Activated CD8-positive, alpha-beta memory T cell treated with anti-CD3 and anti-CD28 coated beads for 24 hours (primary cell): ENCODE results near the gene MS4A13.
"Not testable (repeated sequence)": the region's sequence is repeated elsewhere in the genome, so short reads cannot be mapped to it uniquely, and the experiment has no call there.

Source experiments
- DNase-seq: peaks from one replicate; pipeline ENCODE4 v3.0.0-alpha.2; 2020

The MS4A13 gene

GRCh38 chr11:60532383-60532782, 17.2 kb downstream of the MS4A13 start:
- DNase-seq = not testable (repeated sequence)

DNA sequence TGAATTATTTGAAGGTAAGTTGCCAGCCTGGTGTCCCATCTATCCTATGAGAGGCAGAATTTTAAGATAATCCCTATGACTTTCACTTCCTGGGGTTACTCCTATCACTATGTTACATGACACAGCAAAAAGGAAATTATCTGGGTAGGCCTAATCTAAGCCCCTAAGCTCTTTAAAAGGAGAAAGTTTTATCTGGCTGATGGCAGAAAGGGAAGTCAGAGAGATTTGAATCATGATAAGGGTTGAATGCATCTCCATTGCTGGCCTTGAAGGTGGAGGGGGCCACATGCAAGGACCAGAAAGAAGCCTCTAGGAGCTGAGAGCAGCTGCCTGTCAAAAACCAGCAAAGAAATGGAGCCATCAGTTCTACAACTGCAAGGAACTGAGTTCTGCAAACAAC, 23.4 kb downstream of the MS4A13 start:
- not testable (repeated sequence) for DNase-seq

DNA sequence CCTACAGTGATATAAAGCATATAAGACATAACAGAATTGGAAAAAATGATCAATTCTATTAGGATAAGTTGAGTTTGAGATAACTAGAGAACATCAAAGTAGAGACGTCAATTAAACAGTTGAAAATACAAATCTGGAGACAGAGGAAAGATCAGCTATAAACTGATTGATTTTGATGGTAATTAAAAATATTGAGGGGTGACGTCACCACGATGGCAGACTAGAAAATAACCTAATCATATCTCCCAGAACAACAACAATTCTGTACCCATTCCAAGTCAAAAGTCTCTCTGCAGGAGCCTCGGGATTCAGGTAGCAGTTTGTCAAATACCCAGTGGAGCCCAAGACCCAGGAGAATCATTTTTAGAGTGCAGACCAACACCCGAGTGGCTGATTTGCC, 28.9 kb downstream of the MS4A13 start:
- no peak for DNase-seq

- DNase-seq = no peak
Measured at GRCh38 chr11:60561254-60561653, 46.1 kb downstream of the MS4A13 start.

DNA sequence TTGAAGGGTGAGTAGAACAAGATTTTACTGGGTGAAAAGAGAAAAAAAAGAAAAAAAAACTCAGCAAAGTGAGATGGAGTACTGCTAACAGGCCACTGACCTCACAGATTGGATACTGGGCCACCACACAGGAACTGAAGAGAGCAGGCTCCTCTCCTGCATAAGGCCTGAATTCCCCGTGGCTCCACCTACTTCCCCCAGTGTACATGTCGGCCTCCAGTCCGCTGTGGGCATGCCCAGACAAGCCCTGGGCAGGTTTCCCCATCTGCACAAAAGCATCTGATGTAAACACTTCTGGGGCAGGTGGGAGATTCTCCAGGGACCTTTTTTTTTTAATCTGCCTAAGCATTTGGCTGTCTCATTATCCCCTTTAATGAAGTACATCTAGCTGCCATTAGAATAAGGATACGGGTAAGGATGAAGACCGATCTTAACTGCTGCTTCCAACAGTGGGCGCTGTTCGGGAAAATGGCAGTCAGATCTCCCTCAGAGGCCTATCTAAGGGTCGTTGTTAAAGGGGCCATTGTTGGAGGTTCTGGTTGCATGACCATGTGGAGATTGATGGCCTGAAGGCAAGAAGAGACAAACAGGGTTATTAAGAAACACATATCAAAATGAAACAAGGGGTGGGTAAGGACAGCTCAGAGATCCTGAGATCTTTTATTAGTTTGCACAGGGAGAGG, 48.5 kb downstream of the MS4A13 start:
- DNase-seq = no peak

DNA sequence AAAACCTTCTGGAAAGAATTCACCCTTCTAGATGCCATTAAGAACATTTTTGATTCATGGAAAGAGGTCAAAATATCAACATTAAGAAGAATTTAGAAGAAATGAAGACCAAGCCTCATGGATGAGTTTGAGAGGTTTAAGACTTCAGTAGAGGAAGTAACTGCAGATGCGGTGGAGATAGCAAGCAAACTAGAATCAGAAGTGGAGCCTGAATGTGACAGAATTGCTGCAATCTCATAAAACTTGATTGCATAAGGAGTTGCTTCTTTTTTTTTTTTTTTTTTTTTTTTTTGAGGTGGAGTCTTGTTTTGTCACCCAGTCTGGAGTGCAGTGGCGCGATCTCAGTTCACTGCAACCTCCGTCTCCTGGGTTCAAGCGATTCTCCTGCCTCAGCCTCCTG, 51.6 kb downstream of the MS4A13 start:
- no peak for DNase-seq

DNA sequence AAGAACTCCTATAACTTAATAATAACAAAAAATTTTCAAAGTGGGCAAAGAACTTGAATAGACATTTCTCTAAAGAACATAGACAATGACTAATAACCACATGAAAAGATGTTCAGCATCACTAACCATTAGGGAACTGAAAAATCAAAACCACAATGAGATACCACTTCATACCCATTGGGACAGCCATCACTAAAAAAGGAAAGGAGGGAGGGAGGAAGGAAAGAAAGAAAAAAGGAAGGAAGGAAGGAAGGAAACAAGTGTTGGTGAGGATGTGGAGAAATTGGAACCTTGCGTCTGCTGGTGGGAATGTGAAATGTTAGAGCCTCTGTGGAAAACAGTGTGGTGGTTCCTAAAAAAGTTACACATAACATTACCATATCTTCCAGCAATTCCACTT, 55.8 kb downstream of the MS4A13 start:
- DNase-seq = no peak

DNA sequence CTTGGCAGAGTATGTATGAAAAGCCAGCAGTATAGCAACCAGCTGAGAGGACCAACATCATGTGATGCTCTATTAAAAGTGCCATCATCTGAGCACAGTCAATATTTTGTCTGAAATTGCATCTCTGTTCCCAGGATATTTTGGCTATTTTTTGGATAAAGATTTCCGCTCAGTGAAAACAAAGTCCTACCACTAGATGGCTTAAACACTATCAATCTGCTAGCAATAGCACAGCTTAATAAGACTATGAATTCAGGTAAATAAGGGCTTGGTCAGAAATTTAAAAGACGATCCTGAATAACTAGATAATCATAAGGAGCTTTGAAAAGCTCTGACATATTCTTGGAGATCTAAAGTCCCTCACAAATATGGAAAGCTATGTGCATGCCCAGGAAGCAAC, 74.4 kb downstream of the MS4A13 start:
- no peak for DNase-seq
